ENCODE results near the gene MYO1D.

DNA sequence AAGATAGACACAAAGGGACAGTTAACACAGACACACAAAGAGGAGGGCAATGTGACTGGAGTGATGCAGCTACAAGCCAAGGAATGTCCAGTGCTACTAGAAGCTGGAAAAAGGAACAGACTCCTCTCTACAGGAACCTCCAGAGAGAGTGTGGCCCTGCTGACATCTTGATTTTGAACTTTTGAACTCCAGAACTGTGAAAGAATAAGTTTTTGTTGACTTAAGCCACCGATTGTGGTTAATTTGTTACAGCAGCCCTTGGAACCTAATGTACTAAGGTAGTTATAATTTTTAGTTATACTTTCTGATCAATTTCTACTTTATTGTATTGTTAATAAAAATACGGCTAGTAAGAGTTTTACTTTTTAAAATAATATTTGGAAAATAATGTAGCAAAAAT is 129.1 kb downstream of the MYO1D start:
- TF ChIP-seq, protein P1, sequence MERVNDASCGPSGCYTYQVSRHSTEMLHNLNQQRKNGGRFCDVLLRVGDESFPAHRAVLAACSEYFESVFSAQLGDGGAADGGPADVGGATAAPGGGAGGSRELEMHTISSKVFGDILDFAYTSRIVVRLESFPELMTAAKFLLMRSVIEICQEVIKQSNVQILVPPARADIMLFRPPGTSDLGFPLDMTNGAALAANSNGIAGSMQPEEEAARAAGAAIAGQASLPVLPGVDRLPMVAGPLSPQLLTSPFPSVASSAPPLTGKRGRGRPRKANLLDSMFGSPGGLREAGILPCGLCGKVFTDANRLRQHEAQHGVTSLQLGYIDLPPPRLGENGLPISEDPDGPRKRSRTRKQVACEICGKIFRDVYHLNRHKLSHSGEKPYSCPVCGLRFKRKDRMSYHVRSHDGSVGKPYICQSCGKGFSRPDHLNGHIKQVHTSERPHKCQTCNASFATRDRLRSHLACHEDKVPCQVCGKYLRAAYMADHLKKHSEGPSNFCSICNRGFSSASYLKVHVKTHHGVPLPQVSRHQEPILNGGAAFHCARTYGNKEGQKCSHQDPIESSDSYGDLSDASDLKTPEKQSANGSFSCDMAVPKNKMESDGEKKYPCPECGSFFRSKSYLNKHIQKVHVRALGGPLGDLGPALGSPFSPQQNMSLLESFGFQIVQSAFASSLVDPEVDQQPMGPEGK (CRISPR knock-in tag; IDR thresholded peaks at IDR 0.05; ENCODE audit: borderline replicate concordance): no peak
- no peak for TF ChIP-seq ZNF8 (CRISPR knock-in tag; IDR thresholded peaks at IDR 0.05)
- no peak for TF ChIP-seq ZFP30 (CRISPR knock-in tag; IDR thresholded peaks at IDR 0.05)
- no peak for TF ChIP-seq ISL1 (CRISPR knock-in tag; IDR thresholded peaks at IDR 0.05)
- no peak for TF ChIP-seq ZNF565 (CRISPR knock-in tag; conservative IDR thresholded peaks at IDR 0.05; ENCODE audit: low read depth)
